HK-2 (cell line): ENCODE data around the gene TF.
"Not testable (repeated sequence)": the region's sequence is repeated elsewhere in the genome, so short reads cannot be mapped to it uniquely, and the experiment has no call there.

Source experiments
- DNase-seq: peaks from one replicate; pipeline ENCODE4 v3.0.0-alpha.2; 2018; ENCODE audit not compliant: unreplicated experiment

TF gene

GRCh38 chr3:133765256-133765655 is 19.1 kb downstream of the TF start:
- DNase-seq = no peak

GRCh38 chr3:133767607-133768006 is 21.4 kb downstream of the TF start:
- DNase-seq = no peak

GRCh38 chr3:133769536-133769935 is 23.3 kb downstream of the TF start:
- no peak for DNase-seq

GRCh38 chr3:133773732-133774131 is 27.5 kb downstream of the TF start:
- DNase-seq = no peak

- no peak for DNase-seq
Measured at GRCh38 chr3:133775309-133775708, 29.1 kb downstream of the TF start.

GRCh38 chr3:133775835-133776234 is 29.6 kb downstream of the TF start:
- no peak for DNase-seq

- no peak for DNase-seq
Measured at GRCh38 chr3:133776794-133777438, 30.7 kb downstream of the TF start.

GRCh38 chr3:133777807-133778568 is 31.8 kb downstream of the TF start:
- no peak for DNase-seq

GRCh38 chr3:133779626-133780203 is 33.5 kb downstream of the TF start:
- DNase-seq = no peak

GRCh38 chr3:133780756-133781155 is 34.6 kb downstream of the TF start:
- not testable (repeated sequence) for DNase-seq

- DNase-seq = no peak
Measured at GRCh38 chr3:133781570-133781969, 35.4 kb downstream of the TF start.

- no peak for DNase-seq
Measured at GRCh38 chr3:133782454-133782853, 36.3 kb downstream of the TF start.

- DNase-seq = no peak
Measured at GRCh38 chr3:133783762-133784161, 37.6 kb downstream of the TF start.

GRCh38 chr3:133788024-133788423 is 41.8 kb downstream of the TF start:
- DNase-seq = no peak

- no peak for DNase-seq
Measured at GRCh38 chr3:133792171-133792763, 46.1 kb downstream of the TF start.

- no peak for DNase-seq
Measured at GRCh38 chr3:133797396-133798105, 51.4 kb downstream of the TF start.

GRCh38 chr3:133799794-133800585 is 53.8 kb downstream of the TF start:
- no peak for DNase-seq

- no peak for DNase-seq
Measured at GRCh38 chr3:133803469-133803868, 57.3 kb downstream of the TF start.

- no peak for DNase-seq
Measured at GRCh38 chr3:133804896-133805295, 58.7 kb downstream of the TF start.

GRCh38 chr3:133805384-133805701 is 59.1 kb downstream of the TF start:
- DNase-seq = no peak

GRCh38 chr3:133805702-133806475 is 59.7 kb downstream of the TF start, which contains the start of gene SRPRB:
Gene SRPRB (plus strand): TSS chr3:133805815. CDS start chr3:133805849, 34 bp downstream.
- peak; percentile 96 for DNase-seq
